ENCODE results near the gene RPS15. TPM values are rescaled to one million over a fixed set of nuclear protein-coding genes. Genes with fewer than 3 reads are reported as not detected.

The RPS15 gene
- total and polyA plus RNA-seq, 2 of the 13 experiments (the other 11 are each of a cell fraction or from before 2014, with no cell fraction given): 695 to 1,411 TPM

DNA sequence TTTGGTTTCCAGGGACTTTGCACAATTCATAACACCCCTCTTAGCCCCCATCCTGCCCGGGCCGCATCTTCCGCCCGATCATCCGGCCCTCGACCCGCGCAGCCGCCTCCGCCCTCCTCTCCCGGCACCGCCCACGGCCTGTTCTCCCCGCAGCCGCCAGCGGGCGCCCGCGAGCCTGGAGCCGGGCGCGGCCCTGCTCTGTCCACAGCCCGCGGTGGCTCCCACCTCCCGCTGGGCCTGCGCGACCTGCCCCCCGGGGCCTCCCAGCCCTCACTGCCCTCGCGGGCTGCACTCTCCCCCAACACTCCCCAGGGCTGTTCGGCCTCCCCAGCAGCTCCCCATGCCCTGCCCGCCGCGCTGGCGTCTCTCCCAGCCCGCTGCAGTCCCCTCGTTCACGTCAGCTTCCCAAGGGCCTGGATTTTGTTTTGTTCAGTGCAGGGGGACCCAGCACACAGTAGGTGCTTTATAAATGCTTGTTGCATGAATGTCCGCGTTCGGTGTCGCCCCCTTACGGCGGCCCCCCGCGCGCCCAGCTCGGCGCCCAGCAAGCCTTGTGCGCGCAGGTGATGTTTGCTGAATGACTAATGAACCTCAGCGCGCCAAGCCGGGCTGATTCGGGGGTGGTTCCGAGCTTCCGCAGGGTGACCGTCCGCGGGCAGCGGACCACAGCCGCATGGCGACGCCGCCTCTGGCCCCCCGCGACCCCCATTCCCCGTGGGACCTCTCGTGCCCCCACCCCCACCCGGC lies 7.2 kb downstream of the RPS15 start (continued):
- TF ChIP-seq, protein P1, sequence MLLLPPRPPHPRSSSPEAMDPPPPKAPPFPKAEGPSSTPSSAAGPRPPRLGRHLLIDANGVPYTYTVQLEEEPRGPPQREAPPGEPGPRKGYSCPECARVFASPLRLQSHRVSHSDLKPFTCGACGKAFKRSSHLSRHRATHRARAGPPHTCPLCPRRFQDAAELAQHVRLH (CRISPR knock-in tag; IDR thresholded peaks at IDR 0.05; ENCODE audit: borderline replicate concordance, low read depth): 0 out of 2 replicates have a peak, but pooled peaks have one; percentile 31
- TF ChIP-seq NR1H2 (CRISPR knock-in tag; IDR thresholded peaks at IDR 0.05; ENCODE audit: borderline replicate concordance, low read depth): no peak
- TF ChIP-seq SRSF4 (IDR thresholded peaks at IDR 0.05; ENCODE audit: low read depth, low read length, poor library complexity, severe bottlenecking): no peak
- TF ChIP-seq ZNF367 (CRISPR knock-in tag; IDR thresholded peaks at IDR 0.05; ENCODE audit: borderline replicate concordance): no peak
- TF ChIP-seq STAT5B (CRISPR knock-in tag; IDR thresholded peaks at IDR 0.05): no peak
- peak; percentile 49; the same call in 1 of the 2 replicates for TF ChIP-seq HOXA3 (CRISPR knock-in tag; IDR thresholded peaks at IDR 0.05)
- no peak for TF ChIP-seq NKX3-1 (CRISPR knock-in tag; IDR thresholded peaks at IDR 0.05)
- TF ChIP-seq, protein P2, sequence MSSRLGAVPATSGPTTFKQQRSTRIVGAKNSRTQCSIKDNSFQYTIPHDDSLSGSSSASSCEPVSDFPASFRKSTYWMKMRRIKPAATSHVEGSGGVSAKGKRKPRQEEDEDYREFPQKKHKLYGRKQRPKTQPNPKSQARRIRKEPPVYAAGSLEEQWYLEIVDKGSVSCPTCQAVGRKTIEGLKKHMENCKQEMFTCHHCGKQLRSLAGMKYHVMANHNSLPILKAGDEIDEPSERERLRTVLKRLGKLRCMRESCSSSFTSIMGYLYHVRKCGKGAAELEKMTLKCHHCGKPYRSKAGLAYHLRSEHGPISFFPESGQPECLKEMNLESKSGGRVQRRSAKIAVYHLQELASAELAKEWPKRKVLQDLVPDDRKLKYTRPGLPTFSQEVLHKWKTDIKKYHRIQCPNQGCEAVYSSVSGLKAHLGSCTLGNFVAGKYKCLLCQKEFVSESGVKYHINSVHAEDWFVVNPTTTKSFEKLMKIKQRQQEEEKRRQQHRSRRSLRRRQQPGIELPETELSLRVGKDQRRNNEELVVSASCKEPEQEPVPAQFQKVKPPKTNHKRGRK (CRISPR knock-in tag; IDR thresholded peaks at IDR 0.05): no peak
- TF ChIP-seq HNRNPK (IDR thresholded peaks at IDR 0.05; ENCODE audit: low read depth, low read length, poor library complexity, severe bottlenecking): peak; percentile 69
- TF ChIP-seq ZNF883 (CRISPR knock-in tag; IDR thresholded peaks at IDR 0.05; ENCODE audit: not compliant biosample characterization): peak; percentile 69
- no peak for TF ChIP-seq ZBTB42 (CRISPR knock-in tag; IDR thresholded peaks at IDR 0.05)
- TF ChIP-seq, protein P3, sequence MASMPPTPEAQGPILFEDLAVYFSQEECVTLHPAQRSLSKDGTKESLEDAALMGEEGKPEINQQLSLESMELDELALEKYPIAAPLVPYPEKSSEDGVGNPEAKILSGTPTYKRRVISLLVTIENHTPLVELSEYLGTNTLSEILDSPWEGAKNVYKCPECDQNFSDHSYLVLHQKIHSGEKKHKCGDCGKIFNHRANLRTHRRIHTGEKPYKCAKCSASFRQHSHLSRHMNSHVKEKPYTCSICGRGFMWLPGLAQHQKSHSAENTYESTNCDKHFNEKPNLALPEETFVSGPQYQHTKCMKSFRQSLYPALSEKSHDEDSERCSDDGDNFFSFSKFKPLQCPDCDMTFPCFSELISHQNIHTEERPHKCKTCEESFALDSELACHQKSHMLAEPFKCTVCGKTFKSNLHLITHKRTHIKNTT (CRISPR knock-in tag; IDR thresholded peaks at IDR 0.05): no peak
- peak; percentile 29; the same call in 1 of the 2 replicates for TF ChIP-seq FOXO1 (CRISPR knock-in tag; IDR thresholded peaks at IDR 0.05)
- TF ChIP-seq, protein P4, sequence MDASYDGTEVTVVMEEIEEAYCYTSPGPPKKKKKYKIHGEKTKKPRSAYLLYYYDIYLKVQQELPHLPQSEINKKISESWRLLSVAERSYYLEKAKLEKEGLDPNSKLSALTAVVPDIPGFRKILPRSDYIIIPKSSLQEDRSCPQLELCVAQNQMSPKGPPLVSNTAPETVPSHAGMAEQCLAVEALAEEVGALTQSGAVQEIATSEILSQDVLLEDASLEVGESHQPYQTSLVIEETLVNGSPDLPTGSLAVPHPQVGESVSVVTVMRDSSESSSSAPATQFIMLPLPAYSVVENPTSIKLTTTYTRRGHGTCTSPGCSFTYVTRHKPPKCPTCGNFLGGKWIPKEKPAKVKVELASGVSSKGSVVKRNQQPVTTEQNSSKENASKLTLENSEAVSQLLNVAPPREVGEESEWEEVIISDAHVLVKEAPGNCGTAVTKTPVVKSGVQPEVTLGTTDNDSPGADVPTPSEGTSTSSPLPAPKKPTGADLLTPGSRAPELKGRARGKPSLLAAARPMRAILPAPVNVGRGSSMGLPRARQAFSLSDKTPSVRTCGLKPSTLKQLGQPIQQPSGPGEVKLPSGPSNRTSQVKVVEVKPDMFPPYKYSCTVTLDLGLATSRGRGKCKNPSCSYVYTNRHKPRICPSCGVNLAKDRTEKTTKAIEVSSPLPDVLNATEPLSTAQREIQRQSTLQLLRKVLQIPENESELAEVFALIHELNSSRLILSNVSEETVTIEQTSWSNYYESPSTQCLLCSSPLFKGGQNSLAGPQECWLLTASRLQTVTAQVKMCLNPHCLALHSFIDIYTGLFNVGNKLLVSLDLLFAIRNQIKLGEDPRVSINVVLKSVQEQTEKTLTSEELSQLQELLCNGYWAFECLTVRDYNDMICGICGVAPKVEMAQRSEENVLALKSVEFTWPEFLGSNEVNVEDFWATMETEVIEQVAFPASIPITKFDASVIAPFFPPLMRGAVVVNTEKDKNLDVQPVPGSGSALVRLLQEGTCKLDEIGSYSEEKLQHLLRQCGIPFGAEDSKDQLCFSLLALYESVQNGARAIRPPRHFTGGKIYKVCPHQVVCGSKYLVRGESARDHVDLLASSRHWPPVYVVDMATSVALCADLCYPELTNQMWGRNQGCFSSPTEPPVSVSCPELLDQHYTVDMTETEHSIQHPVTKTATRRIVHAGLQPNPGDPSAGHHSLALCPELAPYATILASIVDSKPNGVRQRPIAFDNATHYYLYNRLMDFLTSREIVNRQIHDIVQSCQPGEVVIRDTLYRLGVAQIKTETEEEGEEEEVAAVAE (CRISPR knock-in tag; IDR thresholded peaks at IDR 0.05; ENCODE audit: borderline replicate concordance): no peak
- peak; percentile 58 for TF ChIP-seq ZNF501 (CRISPR knock-in tag; IDR thresholded peaks at IDR 0.05)
- TF ChIP-seq, protein P5, sequence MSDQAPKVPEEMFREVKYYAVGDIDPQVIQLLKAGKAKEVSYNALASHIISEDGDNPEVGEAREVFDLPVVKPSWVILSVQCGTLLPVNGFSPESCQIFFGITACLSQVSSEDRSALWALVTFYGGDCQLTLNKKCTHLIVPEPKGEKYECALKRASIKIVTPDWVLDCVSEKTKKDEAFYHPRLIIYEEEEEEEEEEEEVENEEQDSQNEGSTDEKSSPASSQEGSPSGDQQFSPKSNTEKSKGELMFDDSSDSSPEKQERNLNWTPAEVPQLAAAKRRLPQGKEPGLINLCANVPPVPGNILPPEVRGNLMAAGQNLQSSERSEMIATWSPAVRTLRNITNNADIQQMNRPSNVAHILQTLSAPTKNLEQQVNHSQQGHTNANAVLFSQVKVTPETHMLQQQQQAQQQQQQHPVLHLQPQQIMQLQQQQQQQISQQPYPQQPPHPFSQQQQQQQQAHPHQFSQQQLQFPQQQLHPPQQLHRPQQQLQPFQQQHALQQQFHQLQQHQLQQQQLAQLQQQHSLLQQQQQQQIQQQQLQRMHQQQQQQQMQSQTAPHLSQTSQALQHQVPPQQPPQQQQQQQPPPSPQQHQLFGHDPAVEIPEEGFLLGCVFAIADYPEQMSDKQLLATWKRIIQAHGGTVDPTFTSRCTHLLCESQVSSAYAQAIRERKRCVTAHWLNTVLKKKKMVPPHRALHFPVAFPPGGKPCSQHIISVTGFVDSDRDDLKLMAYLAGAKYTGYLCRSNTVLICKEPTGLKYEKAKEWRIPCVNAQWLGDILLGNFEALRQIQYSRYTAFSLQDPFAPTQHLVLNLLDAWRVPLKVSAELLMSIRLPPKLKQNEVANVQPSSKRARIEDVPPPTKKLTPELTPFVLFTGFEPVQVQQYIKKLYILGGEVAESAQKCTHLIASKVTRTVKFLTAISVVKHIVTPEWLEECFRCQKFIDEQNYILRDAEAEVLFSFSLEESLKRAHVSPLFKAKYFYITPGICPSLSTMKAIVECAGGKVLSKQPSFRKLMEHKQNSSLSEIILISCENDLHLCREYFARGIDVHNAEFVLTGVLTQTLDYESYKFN (CRISPR knock-in tag; conservative IDR thresholded peaks at IDR 0.05): peak; percentile 36; the same call in 1 of the 2 replicates
